Ishikawa (cell line): ENCODE data around the gene STMN3.

ENCODE experiments used
- EP300 ChIP-seq: IDR thresholded peaks from 2 replicates; pipeline ENCODE4 v1.6.1; 2012; ENCODE audit warnings: borderline replicate concordance
- NFIC ChIP-seq: IDR thresholded peaks from 2 replicates; pipeline ENCODE4 v1.6.1; 2012
- TAF1 ChIP-seq: IDR thresholded peaks from 2 replicates; pipeline ENCODE4 v1.6.1; 2012; ENCODE audit warnings: low read depth, mild to moderate bottlenecking
- TF ChIP-seq, protein P1 (sequence below): IDR thresholded peaks from 2 replicates; pipeline ENCODE4 v1.6.1; 2012
- TF ChIP-seq, protein P2 (sequence below): IDR thresholded peaks from 2 replicates; pipeline ENCODE4 v1.6.1; 2012; ENCODE audit warnings: low read depth, mild to moderate bottlenecking

DNA sequence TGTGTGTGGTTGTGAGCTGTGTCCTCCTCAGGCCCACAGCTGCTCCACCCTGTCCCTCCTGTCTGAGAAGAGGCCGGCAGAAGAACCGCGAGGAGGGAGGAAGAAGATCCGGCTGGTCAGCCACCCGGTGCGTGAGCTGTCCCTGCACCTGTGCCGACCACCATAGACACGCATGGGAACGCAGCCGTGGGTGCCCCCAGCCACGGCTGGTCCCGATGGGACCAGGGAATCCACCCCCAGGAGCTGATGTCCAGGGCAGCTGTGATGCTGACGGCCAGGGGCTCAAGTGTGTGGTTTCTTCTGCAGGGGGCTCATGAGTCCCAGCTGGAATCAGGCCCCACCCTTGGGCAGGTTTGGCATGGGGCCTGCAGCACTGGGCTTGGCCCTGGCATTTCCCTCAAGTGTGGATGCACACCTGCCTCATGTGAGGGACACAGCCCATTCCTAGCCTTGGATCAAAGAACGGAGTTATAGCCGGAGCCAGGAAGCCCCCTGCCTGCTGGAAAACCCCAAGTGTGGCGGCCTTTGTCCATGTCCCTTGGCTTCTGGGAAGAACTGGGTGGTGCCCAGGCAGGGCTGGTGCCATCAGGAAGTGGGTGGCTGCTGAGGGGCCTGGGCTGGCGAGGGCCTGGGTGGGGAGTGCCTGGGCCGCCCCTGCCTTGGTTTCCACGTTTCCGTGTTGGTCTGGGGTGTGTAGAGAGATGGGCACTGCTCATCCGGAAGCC is 38.6 kb upstream of the STMN3 start:
- TF ChIP-seq TAF1 (no peak), EP300 (no peak), NFIC (no peak)
- TF ChIP-seq, protein P1, sequence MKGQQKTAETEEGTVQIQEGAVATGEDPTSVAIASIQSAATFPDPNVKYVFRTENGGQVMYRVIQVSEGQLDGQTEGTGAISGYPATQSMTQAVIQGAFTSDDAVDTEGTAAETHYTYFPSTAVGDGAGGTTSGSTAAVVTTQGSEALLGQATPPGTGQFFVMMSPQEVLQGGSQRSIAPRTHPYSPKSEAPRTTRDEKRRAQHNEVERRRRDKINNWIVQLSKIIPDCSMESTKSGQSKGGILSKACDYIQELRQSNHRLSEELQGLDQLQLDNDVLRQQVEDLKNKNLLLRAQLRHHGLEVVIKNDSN = no peak
- TF ChIP-seq, protein P2, sequence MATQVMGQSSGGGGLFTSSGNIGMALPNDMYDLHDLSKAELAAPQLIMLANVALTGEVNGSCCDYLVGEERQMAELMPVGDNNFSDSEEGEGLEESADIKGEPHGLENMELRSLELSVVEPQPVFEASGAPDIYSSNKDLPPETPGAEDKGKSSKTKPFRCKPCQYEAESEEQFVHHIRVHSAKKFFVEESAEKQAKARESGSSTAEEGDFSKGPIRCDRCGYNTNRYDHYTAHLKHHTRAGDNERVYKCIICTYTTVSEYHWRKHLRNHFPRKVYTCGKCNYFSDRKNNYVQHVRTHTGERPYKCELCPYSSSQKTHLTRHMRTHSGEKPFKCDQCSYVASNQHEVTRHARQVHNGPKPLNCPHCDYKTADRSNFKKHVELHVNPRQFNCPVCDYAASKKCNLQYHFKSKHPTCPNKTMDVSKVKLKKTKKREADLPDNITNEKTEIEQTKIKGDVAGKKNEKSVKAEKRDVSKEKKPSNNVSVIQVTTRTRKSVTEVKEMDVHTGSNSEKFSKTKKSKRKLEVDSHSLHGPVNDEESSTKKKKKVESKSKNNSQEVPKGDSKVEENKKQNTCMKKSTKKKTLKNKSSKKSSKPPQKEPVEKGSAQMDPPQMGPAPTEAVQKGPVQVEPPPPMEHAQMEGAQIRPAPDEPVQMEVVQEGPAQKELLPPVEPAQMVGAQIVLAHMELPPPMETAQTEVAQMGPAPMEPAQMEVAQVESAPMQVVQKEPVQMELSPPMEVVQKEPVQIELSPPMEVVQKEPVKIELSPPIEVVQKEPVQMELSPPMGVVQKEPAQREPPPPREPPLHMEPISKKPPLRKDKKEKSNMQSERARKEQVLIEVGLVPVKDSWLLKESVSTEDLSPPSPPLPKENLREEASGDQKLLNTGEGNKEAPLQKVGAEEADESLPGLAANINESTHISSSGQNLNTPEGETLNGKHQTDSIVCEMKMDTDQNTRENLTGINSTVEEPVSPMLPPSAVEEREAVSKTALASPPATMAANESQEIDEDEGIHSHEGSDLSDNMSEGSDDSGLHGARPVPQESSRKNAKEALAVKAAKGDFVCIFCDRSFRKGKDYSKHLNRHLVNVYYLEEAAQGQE = no peak
